Measurements from ENCODE around the gene CCZ1B.
"Not testable (repeated sequence)": the region's sequence is repeated elsewhere in the genome, so short reads cannot be mapped to it uniquely, and the experiment has no call there.

GRCh38 chr7:6792113-6792872 lies 33.8 kb downstream of the CCZ1B start:
- not testable (repeated sequence) for TF ChIP-seq CTCF (conservative IDR thresholded peaks at IDR 0.05; ENCODE audit: low read length); EZH2phosphoT487 (IDR thresholded peaks at IDR 0.05; ENCODE audit: borderline replicate concordance, low read depth, low read length)

Data from OCI-LY7 (cell line).